Stimulated activated CD8-positive, alpha-beta memory T cell treated with anti-CD3 and anti-CD28 coated beads, Interleukin-2, amount 100 ng/mL, for 1 hour (primary cell): ENCODE results near the gene SEMA3C.

Source experiments
- DNase-seq, 2 donors: peaks; one replicate each; pipeline ENCODE4 v3.0.0-alpha.2; 2020; ENCODE audit warnings: low read depth in 2 of 2

SEMA3C gene

GRCh38 chr7:80823057-80823456, 95.8 kb downstream of the SEMA3C start:
- DNase-seq, result no peak

DNA sequence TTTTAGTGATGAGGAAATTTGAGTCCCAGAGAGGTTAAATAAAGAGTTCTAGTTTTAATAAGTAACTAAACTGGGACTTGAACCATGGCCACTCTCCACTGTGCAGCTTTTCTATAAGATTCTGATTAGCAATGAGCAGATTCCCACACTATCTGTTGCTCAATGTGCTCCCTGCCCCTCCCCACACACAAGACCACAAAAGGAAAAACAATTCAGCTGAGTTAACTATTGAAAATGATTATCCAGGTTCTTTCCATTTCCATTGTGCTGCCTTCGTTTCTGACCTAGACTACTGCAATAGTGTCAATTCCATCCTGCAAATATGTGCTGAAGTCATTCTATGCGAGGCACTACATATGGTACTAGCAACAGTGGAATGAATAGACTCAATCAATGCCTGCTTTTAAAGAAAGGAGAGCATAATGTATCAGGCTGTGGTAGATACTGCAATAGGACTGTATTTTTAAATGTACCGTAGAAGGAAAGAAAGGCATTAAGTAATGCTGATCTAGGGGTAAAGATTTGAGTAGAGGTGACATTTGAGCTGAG, 97.0 kb downstream of the SEMA3C start:
- no peak for DNase-seq

DNA sequence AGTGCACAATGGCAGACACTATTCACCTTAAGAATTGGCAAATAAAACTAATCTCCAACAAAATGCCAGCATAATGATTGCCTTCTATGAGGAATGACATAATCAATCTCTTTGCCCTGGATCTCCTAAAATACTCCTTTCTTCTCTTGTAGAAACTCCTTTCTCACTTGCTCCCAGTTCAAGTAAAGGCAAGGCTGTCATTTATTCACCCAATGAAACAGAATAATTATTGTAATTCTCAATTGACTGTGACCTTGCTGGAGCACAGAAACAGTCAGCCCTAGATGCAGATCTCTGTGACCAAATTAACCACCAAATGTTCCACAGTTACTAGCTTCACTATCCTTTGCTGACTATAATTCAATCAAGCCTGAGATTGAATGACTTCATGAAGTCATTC, 99.3 kb downstream of the SEMA3C start:
- no peak for DNase-seq

- no peak for DNase-seq
These were observed 100.7 kb downstream of the SEMA3C start for GRCh38 chr7:80818181-80818580.

DNA sequence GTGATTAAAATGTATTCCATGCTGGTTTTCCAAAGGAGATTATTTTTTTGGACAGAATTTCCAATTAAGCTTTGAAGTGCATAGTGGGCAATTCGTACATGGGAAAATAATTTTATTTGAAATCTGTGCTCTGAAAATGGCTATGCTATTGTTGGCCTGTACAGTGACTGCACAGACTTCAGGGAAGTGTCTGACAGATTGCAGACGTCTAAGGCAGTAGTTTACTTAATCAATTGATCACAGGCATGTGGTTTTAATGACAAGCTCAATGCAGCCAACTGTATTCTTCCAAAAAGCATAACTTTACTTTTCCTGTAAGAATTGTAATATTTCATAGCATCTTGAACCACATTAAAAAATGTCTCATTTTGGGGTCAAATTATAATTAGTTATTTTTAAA, 102.0 kb downstream of the SEMA3C start:
- DNase-seq, result no peak

GRCh38 chr7:80815733-80816132, 103.1 kb downstream of the SEMA3C start:
- no peak for DNase-seq

DNA sequence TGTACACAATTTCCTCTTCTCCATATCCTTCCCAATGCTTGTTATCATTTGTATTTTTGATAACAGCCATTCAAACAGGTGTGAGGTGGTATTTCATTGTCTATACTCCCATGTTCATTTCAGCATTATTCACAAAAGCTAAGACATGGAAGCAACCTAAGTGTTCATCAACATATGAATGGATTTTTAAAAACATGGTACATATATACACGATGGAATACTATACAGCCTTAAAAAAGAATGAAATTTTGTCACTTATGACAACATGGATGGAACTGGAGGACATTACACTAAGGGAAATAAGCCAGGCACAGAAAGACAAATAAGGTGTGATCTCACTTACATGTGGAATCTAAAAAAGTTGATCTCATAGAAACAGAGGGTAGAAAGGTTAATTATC, 109.3 kb downstream of the SEMA3C start:
- no peak for DNase-seq

DNA sequence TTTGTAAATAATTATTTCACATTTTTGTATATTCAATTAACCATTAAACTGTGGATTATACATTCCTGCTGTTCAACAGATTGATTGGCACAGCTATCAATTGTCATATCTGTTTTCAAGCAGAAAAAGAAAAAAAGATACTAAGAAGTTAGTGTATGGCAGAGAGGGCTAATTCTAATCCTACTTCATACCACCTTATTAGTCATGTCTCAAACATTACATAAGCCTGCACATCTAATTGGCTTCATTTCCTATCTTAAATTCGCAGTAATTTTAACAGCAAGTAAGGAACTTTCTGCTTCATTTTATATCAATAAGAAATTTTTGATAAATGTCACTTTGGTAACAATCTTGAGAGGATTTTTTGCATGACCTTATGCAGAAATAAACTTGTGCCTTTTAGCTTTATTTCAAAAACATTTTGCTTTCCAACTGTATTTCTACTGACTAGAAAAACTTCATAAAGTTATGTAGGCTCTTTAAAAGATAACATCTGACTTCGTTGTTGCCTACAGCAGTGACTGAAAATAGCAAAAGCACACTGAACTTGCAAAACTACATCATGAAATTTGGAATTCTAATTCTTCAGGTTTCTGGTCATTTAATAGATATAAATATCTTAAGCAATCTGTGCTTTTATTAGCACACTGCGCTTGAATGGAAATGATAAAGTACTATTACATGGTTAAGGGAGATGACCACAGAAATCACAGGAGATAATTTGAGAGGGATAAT, 111.5 kb downstream of the SEMA3C start:
- no peak for DNase-seq

DNA sequence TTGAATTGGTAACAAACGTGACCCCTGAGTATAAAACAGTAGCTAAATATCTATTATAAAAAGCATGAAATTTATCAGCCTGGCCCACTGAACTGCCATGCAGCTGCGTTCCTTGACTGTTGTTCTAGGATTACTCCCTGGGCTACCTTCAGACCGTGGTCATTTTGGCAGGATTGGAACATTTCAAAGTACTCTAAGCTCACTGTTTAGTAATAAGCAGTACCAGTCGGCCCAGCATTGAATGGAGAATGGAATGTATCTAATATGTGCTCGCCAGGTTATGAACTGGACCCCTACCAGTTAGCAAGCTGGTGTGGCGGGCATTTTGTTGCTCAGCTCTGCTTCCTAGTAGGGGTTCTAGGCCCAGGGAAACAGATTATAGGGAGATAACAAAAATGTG, 112.2 kb downstream of the SEMA3C start:
- DNase-seq, result no peak

- no peak for DNase-seq
These were observed 114.3 kb downstream of the SEMA3C start for GRCh38 chr7:80804589-80804988.

DNA sequence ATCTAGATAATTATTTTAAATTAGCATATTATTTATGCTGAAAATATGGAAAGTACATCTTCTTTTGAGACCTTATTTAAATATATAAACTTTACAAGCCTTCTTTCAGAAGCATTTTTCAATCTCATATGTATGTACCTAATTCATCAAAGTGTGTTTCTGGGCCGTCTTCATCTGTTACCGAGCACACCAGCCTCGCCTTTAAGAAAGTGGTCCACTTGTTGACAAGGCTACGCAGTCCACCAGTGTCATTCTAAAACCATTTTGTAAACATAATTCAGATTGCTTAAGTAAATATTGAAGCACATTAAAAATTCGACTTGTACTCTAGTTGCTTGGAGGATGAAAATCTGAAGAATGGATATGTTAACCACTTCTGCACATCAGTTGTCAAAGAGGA, 116.3 kb downstream of the SEMA3C start:
- DNase-seq, result no peak

- no peak for DNase-seq
These were observed 123.9 kb downstream of the SEMA3C start for GRCh38 chr7:80794631-80795573.

- no peak for DNase-seq
These were observed 127.3 kb downstream of the SEMA3C start for GRCh38 chr7:80791509-80791929.

DNA sequence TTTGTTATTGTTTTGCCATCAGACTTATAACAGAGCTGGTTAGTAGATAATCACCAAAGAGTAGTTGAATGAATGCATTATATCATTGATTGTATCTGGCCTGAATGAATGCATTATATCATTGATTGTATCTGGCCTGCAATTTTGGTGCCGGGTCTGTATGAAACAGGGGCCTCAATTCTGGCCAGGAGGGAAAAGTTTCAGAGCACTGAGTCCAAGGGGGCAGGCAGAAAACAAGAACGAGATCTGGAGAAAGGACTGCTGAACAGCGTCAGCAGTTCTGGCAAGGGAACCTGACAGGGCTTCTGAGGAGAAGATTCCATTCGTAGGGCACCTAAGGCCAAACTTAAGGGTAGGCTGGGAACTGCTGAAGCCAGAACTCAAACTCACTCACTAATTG, 128.0 kb downstream of the SEMA3C start:
- DNase-seq, result no peak

- DNase-seq, result no peak
These were observed 131.1 kb downstream of the SEMA3C start for GRCh38 chr7:80787721-80788120.

DNA sequence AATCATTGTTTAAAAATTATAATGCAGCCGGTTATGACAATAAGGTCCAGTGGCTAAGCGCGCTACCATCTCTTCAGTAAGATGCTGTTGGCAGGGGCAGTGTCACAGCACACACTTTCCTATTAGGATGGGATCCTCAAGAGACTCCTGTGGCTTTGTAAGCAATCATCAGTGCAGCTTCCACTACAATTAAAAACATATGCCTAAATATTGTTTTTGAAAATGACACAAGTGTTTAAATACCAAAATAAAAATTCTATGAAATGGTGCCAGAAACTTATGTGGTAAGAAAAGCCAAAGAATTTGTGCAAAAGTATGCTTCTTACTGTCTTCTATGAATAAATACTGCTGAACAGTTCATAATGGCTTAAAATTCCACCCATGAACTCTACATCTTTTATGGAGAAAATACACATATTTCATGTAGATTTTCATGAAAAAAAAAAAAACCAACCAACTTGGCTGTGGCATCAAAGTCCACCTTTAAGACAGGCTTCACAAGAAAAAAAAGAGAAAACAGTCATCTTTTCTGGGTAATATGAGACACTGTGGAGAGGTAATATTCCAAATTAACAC, 132.8 kb downstream of the SEMA3C start:
- DNase-seq, result no peak

GRCh38 chr7:80785276-80785675, 133.6 kb downstream of the SEMA3C start:
- DNase-seq, result no peak

- DNase-seq, result no peak
These were observed 135.0 kb downstream of the SEMA3C start for GRCh38 chr7:80783678-80784327.

GRCh38 chr7:80783186-80783677, 135.6 kb downstream of the SEMA3C start:
- DNase-seq, result no peak

DNA sequence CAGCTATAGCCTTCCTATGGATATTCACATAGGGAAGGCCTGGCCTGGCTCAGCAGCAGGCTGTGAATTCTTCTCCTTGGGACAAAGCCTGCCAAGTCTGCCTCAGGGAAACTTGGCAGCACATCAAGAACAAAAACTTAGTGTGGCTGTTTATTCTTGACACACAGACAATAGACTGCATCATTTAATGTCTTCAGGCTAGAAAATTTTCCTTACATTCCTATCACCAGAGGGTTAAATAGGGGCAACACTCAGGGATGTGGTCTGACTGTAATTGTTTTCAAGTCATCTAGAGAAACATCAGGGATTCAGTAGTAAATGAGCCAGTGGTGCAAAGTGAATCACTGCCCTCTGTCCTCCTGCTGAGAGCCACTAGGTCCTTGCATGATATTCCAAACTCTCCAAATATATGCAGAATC, 137.3 kb downstream of the SEMA3C start:
- no peak for DNase-seq

GRCh38 chr7:80781146-80781545, 137.7 kb downstream of the SEMA3C start:
- DNase-seq, result no peak

- DNase-seq, result no peak
These were observed 139.4 kb downstream of the SEMA3C start for GRCh38 chr7:80779456-80779855.
